ENCODE data around the gene AP1M1. TPM values are rescaled to one million over a fixed set of nuclear protein-coding genes. Genes with fewer than 3 reads are reported as not detected.

Gene AP1M1
- total RNA-seq, 2 experiments from 2014 or later: 132 to 135 TPM

GRCh38 chr19:16293118-16294091 lies 95.7 kb downstream of the AP1M1 start:
- Mint-ChIP-seq H3K9me3 (no peaks in the 10 kb centered on the region), H3K27ac (no peak overlapping the region), H3K4me1 (peaks cover 8% of the 10 kb centered on the region), H3K27me3 (peaks cover 21% of the 10 kb centered on the region), H3K36me3 (no peaks in the 10 kb centered on the region), H3K4me3 (no peak overlapping the region)
- POLR2A ChIA-PET: no interaction called here
- DNase-seq (no peak), ATAC-seq (ENCODE audit: low read depth) (no peak)

DNA sequence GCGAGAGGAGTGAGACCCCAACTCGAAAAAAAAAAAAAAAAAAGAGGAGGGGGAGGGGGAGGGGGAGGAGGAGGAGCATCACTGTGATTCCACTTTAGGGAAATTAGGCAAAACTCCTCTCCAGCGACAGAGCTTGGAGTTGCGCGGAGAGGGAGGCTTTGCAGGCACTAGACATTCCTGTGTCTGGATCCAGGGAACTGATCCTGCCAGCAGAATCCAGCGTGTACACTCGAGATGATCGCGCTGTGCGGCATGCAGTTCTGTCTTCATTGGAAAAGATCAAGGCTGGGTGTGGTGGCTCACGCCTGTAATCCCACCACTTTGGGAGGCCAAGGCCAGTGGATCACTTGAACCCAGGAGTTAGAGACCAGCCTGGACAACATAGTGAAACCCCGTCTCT lies 97.3 kb downstream of the AP1M1 start:
- Mint-ChIP-seq H3K4me3 (no peak overlapping the region), H3K9me3 (no peaks in the 10 kb centered on the region), H3K27me3 (peaks cover 13% of the 10 kb centered on the region), H3K4me1 (no peaks in the 10 kb centered on the region), H3K27ac (no peak overlapping the region), H3K36me3 (no peaks in the 10 kb centered on the region)
- no peak for DNase-seq
- ATAC-seq (ENCODE audit: low read depth): no peak
- POLR2A ChIA-PET: no interaction called here

Other genes with a start within 250 kb of the AP1M1 start
- not detected for gene OR10H4, start 248.9 kb upstream of the AP1M1 start, total RNA-seq
- gene TPM4, start 121.4 kb upstream of the AP1M1 start, total RNA-seq: 100 to 1,000 TPM; 278 to 282 TPM
- gene RAB8A, start 86.0 kb upstream of the AP1M1 start, total RNA-seq: 100 to 1,000 TPM; 133 to 153 TPM
- gene HSH2D, start 54.2 kb upstream of the AP1M1 start, total RNA-seq: 10 to 100 TPM; 72.5 to 80.6 TPM
- not detected for gene CIB3, start 24.4 kb upstream of the AP1M1 start, total RNA-seq
- 10 to 100 TPM; 61.4 to 63.4 TPM for gene FAM32A, start 12.5 kb upstream of the AP1M1 start, total RNA-seq
- gene KLF2, start 126.9 kb downstream of the AP1M1 start, total RNA-seq: 100 to 1,000 TPM; 172 to 193 TPM

Measured in activated naive CD8-positive, alpha-beta T cell treated with anti-CD3 and anti-CD28 coated beads, Interleukin-2, amount 10 ng/mL, durations not matched to agents 7 days and 5 days (primary cell).